Suprapubic skin (tissue), 3 donors: ENCODE data around the gene GSTM2.

Experiments used
- POLR2A ChIP-seq, 2 donors: fragments of 450-650 bp; IDR thresholded peaks; one replicate each; pipeline ENCODE4 v1.6.1; 2017; ENCODE audit warnings: antibody characterized with exemption in 2 of 2, mild to moderate bottlenecking in 2 of 2, moderate library complexity in 2 of 2
- TF ChIP-seq, protein P1 (sequence below), 2 donors: fragments of 200-600 bp in 1 of 2; fragments of 450-650 bp in 1 of 2; sonication (generic) in 1 of 2; IDR thresholded peaks; one replicate each; pipeline ENCODE4 v1.5.1; 2016 to 2019; ENCODE audit warnings: antibody characterized with exemption in 2 of 2, mild to moderate bottlenecking in 1 of 2, moderate library complexity in 1 of 2

- TF ChIP-seq POLR2A (IDR thresholded peaks at IDR 0.05): no peak
- TF ChIP-seq, protein P1, sequence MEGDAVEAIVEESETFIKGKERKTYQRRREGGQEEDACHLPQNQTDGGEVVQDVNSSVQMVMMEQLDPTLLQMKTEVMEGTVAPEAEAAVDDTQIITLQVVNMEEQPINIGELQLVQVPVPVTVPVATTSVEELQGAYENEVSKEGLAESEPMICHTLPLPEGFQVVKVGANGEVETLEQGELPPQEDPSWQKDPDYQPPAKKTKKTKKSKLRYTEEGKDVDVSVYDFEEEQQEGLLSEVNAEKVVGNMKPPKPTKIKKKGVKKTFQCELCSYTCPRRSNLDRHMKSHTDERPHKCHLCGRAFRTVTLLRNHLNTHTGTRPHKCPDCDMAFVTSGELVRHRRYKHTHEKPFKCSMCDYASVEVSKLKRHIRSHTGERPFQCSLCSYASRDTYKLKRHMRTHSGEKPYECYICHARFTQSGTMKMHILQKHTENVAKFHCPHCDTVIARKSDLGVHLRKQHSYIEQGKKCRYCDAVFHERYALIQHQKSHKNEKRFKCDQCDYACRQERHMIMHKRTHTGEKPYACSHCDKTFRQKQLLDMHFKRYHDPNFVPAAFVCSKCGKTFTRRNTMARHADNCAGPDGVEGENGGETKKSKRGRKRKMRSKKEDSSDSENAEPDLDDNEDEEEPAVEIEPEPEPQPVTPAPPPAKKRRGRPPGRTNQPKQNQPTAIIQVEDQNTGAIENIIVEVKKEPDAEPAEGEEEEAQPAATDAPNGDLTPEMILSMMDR (IDR thresholded peaks at IDR 0.05): no peak
These were observed 41.0 kb upstream of the GSTM2 start for GRCh38 chr1:109626682-109627408.
